ENCODE data around the gene USPL1.

Gene USPL1

DNA sequence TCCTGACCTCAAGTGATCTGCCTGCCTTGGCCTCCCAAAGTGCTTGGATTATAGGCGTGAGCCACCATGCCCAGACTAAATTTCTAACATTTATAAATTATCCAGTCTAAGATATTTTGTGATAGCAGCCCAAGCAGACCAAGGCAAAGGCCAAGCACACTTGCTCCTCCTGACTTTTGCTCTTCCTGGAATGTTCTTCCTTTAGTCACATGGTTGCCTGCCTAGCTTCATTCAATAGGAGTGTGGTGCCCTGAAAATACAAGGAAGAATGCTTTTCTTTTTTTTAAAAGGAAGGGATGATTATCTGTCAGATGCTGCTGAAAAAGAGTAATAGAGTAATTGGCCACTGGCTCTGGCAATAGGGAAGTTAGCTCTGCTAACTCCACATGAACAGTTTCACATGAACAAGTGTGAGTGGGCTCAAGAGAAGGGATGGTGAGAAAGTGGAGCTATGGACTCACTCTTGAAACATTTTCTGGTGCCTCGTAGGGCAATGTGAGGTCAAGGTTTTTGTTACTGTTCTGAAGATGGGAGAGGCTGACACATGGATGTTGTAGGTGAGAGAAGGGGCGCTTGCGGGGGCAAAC, 47.1 kb downstream of the USPL1 start:
- Histone ChIP-seq H3K4me3 (ENCODE audit: low read depth, low read length) (no peak overlapping the region), H3K9me3 (ENCODE audit: control insufficient read depth, insufficient read depth, low read depth, low read length) (no peaks in the 10 kb centered on the region), H3K27ac (ENCODE audit: extremely low read depth, low read depth, low read length) (no peak overlapping the region), H3K4me1 (ENCODE audit: control insufficient read depth, insufficient read depth, low read length) (no peaks in the 10 kb centered on the region), H3K36me3 (ENCODE audit: control insufficient read depth in 2 of 2, insufficient read depth in 1 of 2, low read length in 2 of 2) (peaks cover 0 to 3% of the 10 kb centered on the region in 2 experiments; a peak in 1 of 3 replicates)
- POLR2A ChIA-PET = interaction anchor here (0.5 kb wide), 1 partner anchor 158 kb away, joined by 4 read pairs; no protein-coding TSS in a partner anchor
- CTCF ChIA-PET = no interaction called here
- TF ChIP-seq ZNF221 (tag by site-specific recombination; IDR thresholded peaks at IDR 0.05; ENCODE audit: borderline replicate concordance) (no peak), KLF10 (tag by site-specific recombination; IDR thresholded peaks at IDR 0.05) (no peak), ZNF776 (tag by site-specific recombination; IDR thresholded peaks at IDR 0.05; ENCODE audit: borderline replicate concordance) (no peak), ZNF174 (tag by site-specific recombination; IDR thresholded peaks at IDR 0.05) (no peak)

- H3K27ac ChIP-seq (ENCODE audit: extremely low read depth, low read depth, low read length) = no peak overlapping the region
- H3K4me3 ChIP-seq (ENCODE audit: low read depth, low read length) = no peak overlapping the region
- H3K9me3 ChIP-seq (ENCODE audit: control insufficient read depth, insufficient read depth, low read depth, low read length) = no peaks in the 10 kb centered on the region
- H3K36me3 ChIP-seq (ENCODE audit: control insufficient read depth in 2 of 2, insufficient read depth in 1 of 2, low read length in 2 of 2) = no peaks in the 10 kb centered on the region
- TF ChIP-seq, protein P1, sequence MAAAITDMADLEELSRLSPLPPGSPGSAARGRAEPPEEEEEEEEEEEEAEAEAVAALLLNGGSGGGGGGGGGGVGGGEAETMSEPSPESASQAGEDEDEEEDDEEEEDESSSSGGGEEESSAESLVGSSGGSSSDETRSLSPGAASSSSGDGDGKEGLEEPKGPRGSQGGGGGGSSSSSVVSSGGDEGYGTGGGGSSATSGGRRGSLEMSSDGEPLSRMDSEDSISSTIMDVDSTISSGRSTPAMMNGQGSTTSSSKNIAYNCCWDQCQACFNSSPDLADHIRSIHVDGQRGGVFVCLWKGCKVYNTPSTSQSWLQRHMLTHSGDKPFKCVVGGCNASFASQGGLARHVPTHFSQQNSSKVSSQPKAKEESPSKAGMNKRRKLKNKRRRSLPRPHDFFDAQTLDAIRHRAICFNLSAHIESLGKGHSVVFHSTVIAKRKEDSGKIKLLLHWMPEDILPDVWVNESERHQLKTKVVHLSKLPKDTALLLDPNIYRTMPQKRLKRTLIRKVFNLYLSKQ (tag by site-specific recombination; IDR thresholded peaks at IDR 0.05; ENCODE audit: borderline replicate concordance) = no peak
- TF ChIP-seq ZNF239 (tag by site-specific recombination; IDR thresholded peaks at IDR 0.05) (no peak), ZNF335 (tag by site-specific recombination; conservative IDR thresholded peaks at IDR 0.05) (no peak), ZNF16 (tag by site-specific recombination; IDR thresholded peaks at IDR 0.05; ENCODE audit: low read depth) (no peak), ZNF350 (tag by site-specific recombination; IDR thresholded peaks at IDR 0.05) (no peak), ZNF169 (tag by site-specific recombination; IDR thresholded peaks at IDR 0.05) (no peak), ZNF624 (tag by site-specific recombination; IDR thresholded peaks at IDR 0.05) (no peak), TCF7L2 (IDR thresholded peaks at IDR 0.05; ENCODE audit: borderline replicate concordance, low read depth, low read length) (no peak), ZNF639 (tag by site-specific recombination; IDR thresholded peaks at IDR 0.05) (no peak), ZNF140 (tag by site-specific recombination; IDR thresholded peaks at IDR 0.05) (no peak), ZFP3 (tag by site-specific recombination; IDR thresholded peaks at IDR 0.05; ENCODE audit: low read depth) (no peak)
- TF ChIP-seq, protein P2, sequence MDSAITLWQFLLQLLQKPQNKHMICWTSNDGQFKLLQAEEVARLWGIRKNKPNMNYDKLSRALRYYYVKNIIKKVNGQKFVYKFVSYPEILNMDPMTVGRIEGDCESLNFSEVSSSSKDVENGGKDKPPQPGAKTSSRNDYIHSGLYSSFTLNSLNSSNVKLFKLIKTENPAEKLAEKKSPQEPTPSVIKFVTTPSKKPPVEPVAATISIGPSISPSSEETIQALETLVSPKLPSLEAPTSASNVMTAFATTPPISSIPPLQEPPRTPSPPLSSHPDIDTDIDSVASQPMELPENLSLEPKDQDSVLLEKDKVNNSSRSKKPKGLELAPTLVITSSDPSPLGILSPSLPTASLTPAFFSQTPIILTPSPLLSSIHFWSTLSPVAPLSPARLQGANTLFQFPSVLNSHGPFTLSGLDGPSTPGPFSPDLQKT (IDR thresholded peaks at IDR 0.05; ENCODE audit: borderline replicate concordance, low read depth, low read length) = no peak
- no peaks in the 10 kb centered on the region for H3K4me1 ChIP-seq (ENCODE audit: control insufficient read depth, insufficient read depth, low read length)
- ChIA-PET CTCF (no interaction called here), POLR2A (no interaction called here)
These were observed 47.9 kb downstream of the USPL1 start for GRCh38 chr13:30665638-30666037.

DNA sequence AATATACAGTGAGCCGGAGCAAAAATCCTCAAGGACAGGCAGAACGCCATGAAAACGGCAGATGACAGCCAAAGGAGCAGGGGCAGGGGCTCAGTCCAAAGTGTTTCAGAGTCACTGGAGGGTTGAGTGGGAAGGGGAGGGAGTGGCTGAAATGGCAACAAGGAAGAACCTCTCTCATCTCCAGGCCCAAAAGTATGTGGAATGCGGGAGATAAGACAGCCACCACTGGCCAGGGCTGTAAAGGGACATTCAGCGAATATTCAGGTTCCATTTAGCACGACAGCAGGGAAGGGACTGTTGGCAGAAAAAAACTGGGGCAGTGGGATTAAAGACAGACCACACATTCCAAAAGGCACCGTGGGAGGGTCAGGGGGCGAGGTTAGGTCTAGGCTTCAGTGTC, 48.4 kb downstream of the USPL1 start:
- H3K27ac ChIP-seq (ENCODE audit: extremely low read depth, low read depth, low read length) = no peak overlapping the region
- H3K4me3 ChIP-seq (ENCODE audit: low read depth, low read length) = no peak overlapping the region
- no peaks in the 10 kb centered on the region for H3K36me3 ChIP-seq (ENCODE audit: control insufficient read depth in 2 of 2, insufficient read depth in 1 of 2, low read length in 2 of 2)
- ChIA-PET POLR2A (no interaction called here), CTCF (no interaction called here)
- no peaks in the 10 kb centered on the region for H3K4me1 ChIP-seq (ENCODE audit: control insufficient read depth, insufficient read depth, low read length)
- no peaks in the 10 kb centered on the region for H3K9me3 ChIP-seq (ENCODE audit: control insufficient read depth, insufficient read depth, low read depth, low read length)
- TF ChIP-seq ZNF48 (tag by site-specific recombination; IDR thresholded peaks at IDR 0.05) = no peak
- no peak for TF ChIP-seq OSR2 (tag by site-specific recombination; IDR thresholded peaks at IDR 0.05)
- TF ChIP-seq ZBTB20 (tag by site-specific recombination; IDR thresholded peaks at IDR 0.05) = no peak
- TF ChIP-seq ZNF416 (tag by site-specific recombination; IDR thresholded peaks at IDR 0.05) = no peak
- no peak for TF ChIP-seq ZNF398 (tag by site-specific recombination; IDR thresholded peaks at IDR 0.05)
- no peak for TF ChIP-seq ZNF670 (tag by site-specific recombination; IDR thresholded peaks at IDR 0.05; ENCODE audit: low read depth)
- no peak for TF ChIP-seq ZNF10 (tag by site-specific recombination; IDR thresholded peaks at IDR 0.05)
- TF ChIP-seq, protein P3, sequence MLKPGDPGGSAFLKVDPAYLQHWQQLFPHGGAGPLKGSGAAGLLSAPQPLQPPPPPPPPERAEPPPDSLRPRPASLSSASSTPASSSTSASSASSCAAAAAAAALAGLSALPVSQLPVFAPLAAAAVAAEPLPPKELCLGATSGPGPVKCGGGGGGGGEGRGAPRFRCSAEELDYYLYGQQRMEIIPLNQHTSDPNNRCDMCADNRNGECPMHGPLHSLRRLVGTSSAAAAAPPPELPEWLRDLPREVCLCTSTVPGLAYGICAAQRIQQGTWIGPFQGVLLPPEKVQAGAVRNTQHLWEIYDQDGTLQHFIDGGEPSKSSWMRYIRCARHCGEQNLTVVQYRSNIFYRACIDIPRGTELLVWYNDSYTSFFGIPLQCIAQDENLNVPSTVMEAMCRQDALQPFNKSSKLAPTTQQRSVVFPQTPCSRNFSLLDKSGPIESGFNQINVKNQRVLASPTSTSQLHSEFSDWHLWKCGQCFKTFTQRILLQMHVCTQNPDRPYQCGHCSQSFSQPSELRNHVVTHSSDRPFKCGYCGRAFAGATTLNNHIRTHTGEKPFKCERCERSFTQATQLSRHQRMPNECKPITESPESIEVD (tag by site-specific recombination; IDR thresholded peaks at IDR 0.05) = no peak
- TF ChIP-seq ZNF214 (tag by site-specific recombination; IDR thresholded peaks at IDR 0.05; ENCODE audit: borderline replicate concordance) = no peak
